OCI-LY7 (cell line): ENCODE measurements around the gene DAP. TPM values are rescaled to one million over a fixed set of nuclear protein-coding genes. Genes with fewer than 3 reads are reported as not detected.

Experiments used
- BruUV-seq: library from RNA; stranded (reverse); fragments of 400-500 nt; replicated peaks from 2 replicates; lab custom pipeline; 2021; lab: Mats Ljungman, UMichigan
- CTCF ChIA-PET: fragments of 300-600 bp; sonication (Branson Sonifier 250); formaldehyde crosslinking; loops from one replicate; lab custom pipeline; 2022; ENCODE audit warnings: antibody characterized with exemption; ENCODE audit not compliant: unreplicated experiment; lab: Charles Lee
- POLR2A ChIA-PET: fragments of 300-600 bp; sonication (Branson Sonifier 250); formaldehyde crosslinking; loops from one replicate; lab custom pipeline; 2022; ENCODE audit warnings: antibody characterized with exemption; lab: Charles Lee
- DNase-seq: peaks from one replicate; pipeline ENCODE4 v3.0.0-alpha.2; 2015; ENCODE audit warnings: low spot score
- H2AFZ ChIP-seq: fragments of 200-600 bp; sonication (generic), shearing (Covaris generic); 2 replicates; pipeline ENCODE4 v1.6.1; 2014; ENCODE audit warnings: mild to moderate bottlenecking, antibody characterized with exemption, low read length, moderate library complexity
- H3K27ac ChIP-seq: fragments of 200-600 bp; sonication (generic); 2 replicates; pipeline ENCODE4 v1.5.1; 2014; ENCODE audit warnings: mixed run types, low read depth, mild to moderate bottlenecking, moderate library complexity, low read length, inconsistent platforms; ENCODE audit not compliant: poor library complexity, severe bottlenecking
- H3K36me3 ChIP-seq: fragments of 200-600 bp; sonication (generic); 2 replicates; pipeline ENCODE4 v1.6.1; 2014; ENCODE audit warnings: mild to moderate bottlenecking, antibody characterized with exemption, low read length, moderate library complexity, mixed read lengths; ENCODE audit not compliant: insufficient read depth
- H3K4me1 ChIP-seq: fragments of 200-600 bp; sonication (generic); 2 replicates; pipeline ENCODE4 v1.5.1; 2014; ENCODE audit warnings: mild to moderate bottlenecking, low read length; ENCODE audit not compliant: insufficient read depth, poor library complexity, severe bottlenecking
- H3K4me2 ChIP-seq: fragments of 200-600 bp; sonication (generic); 2 replicates; pipeline ENCODE4 v1.6.1; 2014; ENCODE audit warnings: mild to moderate bottlenecking, low read length
- H3K4me3 ChIP-seq: fragments of 200-600 bp; sonication (generic); 2 replicates; pipeline ENCODE4 v1.5.1; 2014; ENCODE audit warnings: mild to moderate bottlenecking, low read depth, low read length; ENCODE audit not compliant: poor library complexity, severe bottlenecking
- H3K79me2 ChIP-seq: fragments of 200-600 bp; sonication (generic); 2 replicates; pipeline ENCODE4 v1.6.1; 2016; ENCODE audit warnings: low read depth, mild to moderate bottlenecking, low read length, moderate library complexity, mixed read lengths; ENCODE audit not compliant: insufficient read depth
- H3K9me2 ChIP-seq: fragments of 200-600 bp; sonication (generic); 2 replicates; pipeline ENCODE4 v1.6.1; 2016; ENCODE audit warnings: mild to moderate bottlenecking, low read length, mixed read lengths; ENCODE audit not compliant: insufficient read depth
- H3K9me3 ChIP-seq: fragments of 200-600 bp; sonication (generic); 2 replicates; pipeline ENCODE4 v1.6.1; 2014; ENCODE audit warnings: mild to moderate bottlenecking, mixed run types, low read length, mixed read lengths
- H4K20me1 ChIP-seq: fragments of 200-600 bp; sonication (generic); 2 replicates; pipeline ENCODE4 v1.6.1; 2014; ENCODE audit warnings: mild to moderate bottlenecking, antibody characterized with exemption, low read length, moderate library complexity, mixed read lengths; ENCODE audit not compliant: insufficient read depth
- CTCF ChIP-seq: fragments of 200-600 bp; sonication (generic); conservative IDR thresholded peaks from 2 replicates; pipeline ENCODE4 v1.5.1; 2014; ENCODE audit warnings: mild to moderate bottlenecking, antibody characterized with exemption, low read length, moderate library complexity, mixed read lengths
- EZH2phosphoT487 ChIP-seq: fragments of 200-600 bp; sonication (generic); IDR thresholded peaks from 2 replicates; pipeline ENCODE4 v1.6.1; 2018; ENCODE audit warnings: low read depth, borderline replicate concordance, mild to moderate bottlenecking, mixed run types, antibody characterized with exemption, low read length, moderate library complexity, mixed read lengths
- intact Hi-C: fragments of 100-400 bp; cut with micrococcal nuclease; formaldehyde crosslinking; loops from one replicate; pipeline ENCODE4 v1.10.0; 2022; ENCODE audit not compliant: unreplicated experiment
- total RNA-seq, 2 experiments: library from RNA; depleted of rRNA in 1 of 2; stranded (reverse); fragments of >200 nt in 1 of 2; shearing (Covaris generic) in 1 of 2; gene quantifications; 2 replicates each; pipeline ENCODE4 v1.2.3, GENCODE V29; 2014 to 2022

DAP gene
- total RNA-seq, 2 experiments from 2014 or later: 21.5 to 96.1 TPM

- H3K4me2 ChIP-seq: peak overlapping the region; percentile 95
- no TSS peak for BruUV-seq
- peaks cover 35% of the 10 kb centered on the region for H3K36me3 ChIP-seq
- 0 out of 2 replicates have a peak, but pooled peaks cover 3% of the 10 kb centered on the region for H4K20me1 ChIP-seq
- CTCF ChIA-PET: interaction anchor here (0.6 kb wide), 1 partner anchor 62 kb away, joined by 3 read pairs; no protein-coding TSS in a partner anchor
- POLR2A ChIA-PET: interaction anchor here (1.0 to 1.4 kb wide), 2 partner anchors 59 to 168 kb away, joined by 3 to 4 read pairs; no protein-coding TSS in a partner anchor
- intact Hi-C loops: loop anchor here (1.0 to 10.0 kb wide), 6 partner anchors 61 to 511 kb away; partner anchors contain the start of genes CCT5 and MARCHF6
- H3K79me2 ChIP-seq: peaks cover 41% of the 10 kb centered on the region
- peaks cover 44% of the 10 kb centered on the region for H3K4me1 ChIP-seq
- TF ChIP-seq CTCF: no peak
- TF ChIP-seq EZH2phosphoT487: no peak
- peak overlapping the region; percentile 63 for H3K27ac ChIP-seq
- H3K9me2 ChIP-seq: no peaks in the 10 kb centered on the region
- H3K9me3 ChIP-seq: no peaks in the 10 kb centered on the region
- no peak for DNase-seq
- peak overlapping the region; percentile 37 for H2AFZ ChIP-seq
- peak overlapping the region; percentile 85 for H3K4me3 ChIP-seq
Measured at GRCh38 chr5:10760921-10761184, 181 bp downstream of the DAP start.

- peak overlapping the region; percentile 63 for H3K27ac ChIP-seq
- H3K4me3 ChIP-seq: peak overlapping the region; percentile 85
- H3K36me3 ChIP-seq: peaks cover 41% of the 10 kb centered on the region
- no peak for TF ChIP-seq EZH2phosphoT487
- TF ChIP-seq CTCF: no peak
- ChIA-PET POLR2A (interaction anchor here (0.6 to 1.4 kb wide), 3 partner anchors 59 to 288 kb away, joined by 3 to 4 read pairs (median 3); no protein-coding TSS in a partner anchor), CTCF (no interaction called here)
- H3K9me3 ChIP-seq: no peaks in the 10 kb centered on the region
- no peaks in the 10 kb centered on the region for H3K9me2 ChIP-seq
- intact Hi-C loops: loop anchor here (2.0 to 10.0 kb wide), 3 partner anchors 133 to 408 kb away; partner anchors contain the start of gene MARCHF6
- TSS peak; percentile 79 for BruUV-seq
- H3K79me2 ChIP-seq: peaks cover 46% of the 10 kb centered on the region
- H2AFZ ChIP-seq: peak overlapping the region; percentile 37
- peak overlapping the region; percentile 95 for H3K4me2 ChIP-seq
- H4K20me1 ChIP-seq: 0 out of 2 replicates have a peak, but pooled peaks cover 3% of the 10 kb centered on the region
- peak; percentile 69 for DNase-seq
- peaks cover 44% of the 10 kb centered on the region for H3K4me1 ChIP-seq
Measured at GRCh38 chr5:10760096-10760920, 726 bp downstream of the DAP start.

- no peak for TF ChIP-seq CTCF
Measured at GRCh38 chr5:10759111-10759510, 1.9 kb downstream of the DAP start.

More at GRCh38 chr5:10759111-10759510, 1.9 kb downstream of the DAP start:
- peaks cover 44% of the 10 kb centered on the region for H3K4me1 ChIP-seq
- POLR2A ChIA-PET: no interaction called here
- DNase-seq: no peak
- peak overlapping the region; percentile 85 for H3K4me3 ChIP-seq
- peaks cover 47% of the 10 kb centered on the region for H3K79me2 ChIP-seq
- no peaks in the 10 kb centered on the region for H3K9me2 ChIP-seq
- CTCF ChIA-PET: no interaction called here
- H3K36me3 ChIP-seq: peaks cover 53% of the 10 kb centered on the region
- no TSS peak for BruUV-seq
- H3K27ac ChIP-seq: no peak overlapping the region
- H4K20me1 ChIP-seq: 0 out of 2 replicates have a peak, but pooled peaks cover 3% of the 10 kb centered on the region
- peak overlapping the region; percentile 95 for H3K4me2 ChIP-seq
- H3K9me3 ChIP-seq: no peaks in the 10 kb centered on the region
- no peak overlapping the region for H2AFZ ChIP-seq
- intact Hi-C loops: no loop called here
